ENCODE results near the gene YBX2.

YBX2 gene

GRCh38 chr17:7293816-7294613 lies 424 bp downstream of the YBX2 start:
- Mint-ChIP-seq H3K4me1 (peaks cover 17% of the 10 kb centered on the region), H3K9me3 (no peaks in the 10 kb centered on the region), H3K4me3 (peak overlapping the region; percentile 65 to 75 (median 72)), H3K36me3 (ENCODE audit: low read depth) (no peaks in the 10 kb centered on the region), H3K27me3 (ENCODE audit: low read depth) (peaks cover 70% of the 10 kb centered on the region), H3K27ac (peak overlapping the region in 2 of 3 experiments; percentile 60 to 67)
- TF ChIP-seq, protein P1, sequence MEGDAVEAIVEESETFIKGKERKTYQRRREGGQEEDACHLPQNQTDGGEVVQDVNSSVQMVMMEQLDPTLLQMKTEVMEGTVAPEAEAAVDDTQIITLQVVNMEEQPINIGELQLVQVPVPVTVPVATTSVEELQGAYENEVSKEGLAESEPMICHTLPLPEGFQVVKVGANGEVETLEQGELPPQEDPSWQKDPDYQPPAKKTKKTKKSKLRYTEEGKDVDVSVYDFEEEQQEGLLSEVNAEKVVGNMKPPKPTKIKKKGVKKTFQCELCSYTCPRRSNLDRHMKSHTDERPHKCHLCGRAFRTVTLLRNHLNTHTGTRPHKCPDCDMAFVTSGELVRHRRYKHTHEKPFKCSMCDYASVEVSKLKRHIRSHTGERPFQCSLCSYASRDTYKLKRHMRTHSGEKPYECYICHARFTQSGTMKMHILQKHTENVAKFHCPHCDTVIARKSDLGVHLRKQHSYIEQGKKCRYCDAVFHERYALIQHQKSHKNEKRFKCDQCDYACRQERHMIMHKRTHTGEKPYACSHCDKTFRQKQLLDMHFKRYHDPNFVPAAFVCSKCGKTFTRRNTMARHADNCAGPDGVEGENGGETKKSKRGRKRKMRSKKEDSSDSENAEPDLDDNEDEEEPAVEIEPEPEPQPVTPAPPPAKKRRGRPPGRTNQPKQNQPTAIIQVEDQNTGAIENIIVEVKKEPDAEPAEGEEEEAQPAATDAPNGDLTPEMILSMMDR (IDR thresholded peaks at IDR 0.05; ENCODE audit: unreplicated experiment in 3 of 3): no peak

DNA sequence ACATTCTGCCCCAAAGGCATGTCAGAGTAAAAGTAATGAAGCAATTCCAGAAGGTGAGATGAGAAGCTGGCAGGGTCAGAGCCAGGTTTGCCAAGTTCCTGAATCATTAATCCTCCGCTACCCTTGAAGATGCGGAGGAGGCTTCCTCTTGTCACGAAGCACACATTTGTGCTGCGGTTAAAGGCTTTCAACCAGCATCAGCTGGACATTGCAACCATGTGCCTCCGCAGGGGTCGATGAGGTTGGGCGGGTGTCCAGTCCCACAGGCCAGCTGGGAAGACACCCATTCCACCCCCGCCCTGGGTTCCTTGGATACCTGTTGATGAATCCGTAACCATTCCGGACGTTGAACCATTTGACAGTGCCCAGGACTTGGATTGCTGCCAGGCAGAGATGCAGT lies 1.3 kb downstream of the YBX2 start:
- Mint-ChIP-seq H3K4me1 (peaks cover 17% of the 10 kb centered on the region), H3K27me3 (ENCODE audit: low read depth) (peaks cover 74% of the 10 kb centered on the region), H3K27ac (peak overlapping the region; percentile 15 to 70 (median 64)), H3K36me3 (ENCODE audit: low read depth) (no peaks in the 10 kb centered on the region), H3K9me3 (no peaks in the 10 kb centered on the region), H3K4me3 (peak overlapping the region; percentile 65 to 77 (median 72))
- TF ChIP-seq, protein P1 (IDR thresholded peaks at IDR 0.05; ENCODE audit: unreplicated experiment in 3 of 3): no peak

DNA sequence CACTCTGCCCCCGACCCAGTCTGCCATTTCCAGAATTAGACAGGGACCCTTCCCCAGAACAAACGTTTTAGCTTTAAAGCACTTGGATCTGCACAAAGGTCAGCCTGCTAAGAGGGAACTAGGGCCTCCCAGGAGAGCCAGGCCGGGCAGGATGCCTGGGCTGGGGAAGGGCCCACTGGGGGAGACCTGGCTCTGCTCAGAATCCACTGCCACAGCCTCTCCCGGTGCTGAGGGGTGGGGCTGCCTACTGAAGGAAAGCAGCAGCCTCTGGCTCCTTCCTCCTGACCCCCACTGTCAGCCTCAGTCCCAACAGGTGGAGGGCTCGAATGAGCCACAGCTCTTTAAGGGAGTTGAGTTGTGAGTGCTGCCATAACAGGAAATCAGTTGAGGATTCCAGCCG lies 1.7 kb downstream of the YBX2 start:
- H3K4me3 Mint-ChIP-seq: peak overlapping the region; percentile 65 to 77 (median 72)
- H3K9me3 Mint-ChIP-seq: no peaks in the 10 kb centered on the region
- H3K36me3 Mint-ChIP-seq (ENCODE audit: low read depth): no peaks in the 10 kb centered on the region
- peak overlapping the region; percentile 15 to 70 (median 64) for H3K27ac Mint-ChIP-seq
- H3K27me3 Mint-ChIP-seq (ENCODE audit: low read depth): peaks cover 72% of the 10 kb centered on the region
- H3K4me1 Mint-ChIP-seq: peaks cover 17% of the 10 kb centered on the region
- TF ChIP-seq, protein P1 (IDR thresholded peaks at IDR 0.05; ENCODE audit: unreplicated experiment in 3 of 3): no peak

- TF ChIP-seq, protein P1 (IDR thresholded peaks at IDR 0.05; ENCODE audit: unreplicated experiment in 3 of 3): no peak
- Mint-ChIP-seq H3K36me3 (ENCODE audit: low read depth) (no peaks in the 10 kb centered on the region), H3K9me3 (no peaks in the 10 kb centered on the region), H3K27ac (no peak overlapping the region), H3K27me3 (ENCODE audit: low read depth) (peaks cover 74% of the 10 kb centered on the region), H3K4me1 (peaks cover 17% of the 10 kb centered on the region), H3K4me3 (no peak overlapping the region)
These were observed 2.2 kb downstream of the YBX2 start for GRCh38 chr17:7292194-7292593.

DNA sequence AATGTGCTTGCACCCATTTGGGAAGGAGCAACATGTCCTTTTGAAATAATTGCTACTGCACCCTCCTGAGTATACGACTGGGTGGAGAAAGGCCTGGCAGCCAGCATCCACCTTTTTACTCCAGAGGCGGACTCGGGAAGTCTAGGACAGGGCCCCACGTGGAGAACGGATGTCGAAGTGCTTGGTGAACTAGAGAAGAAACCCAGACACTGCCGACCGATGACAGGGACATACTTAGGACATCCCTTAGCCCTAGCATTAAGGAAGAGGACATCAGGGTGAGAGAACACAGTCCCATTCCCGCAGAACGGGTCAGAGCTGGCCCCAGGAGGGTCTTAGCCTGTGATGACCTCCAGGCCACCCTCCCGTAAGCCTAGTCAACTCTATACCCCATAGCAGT lies 3.8 kb downstream of the YBX2 start:
- Mint-ChIP-seq H3K4me1 (peaks cover 17% of the 10 kb centered on the region), H3K4me3 (no peak overlapping the region), H3K36me3 (ENCODE audit: low read depth) (peaks cover 3% of the 10 kb centered on the region)

More for the DNA sequence above, 3.8 kb downstream of the YBX2 start:
- TF ChIP-seq, protein P1 (IDR thresholded peaks at IDR 0.05; ENCODE audit: unreplicated experiment in 3 of 3): no peak
- Mint-ChIP-seq H3K27ac (no peak overlapping the region), H3K9me3 (no peaks in the 10 kb centered on the region), H3K27me3 (ENCODE audit: low read depth) (peaks cover 68% of the 10 kb centered on the region)
